ENCODE data around the gene ADCK1.

The ADCK1 gene

GRCh38 chr14:77822741-77823140 is 22.8 kb downstream of the ADCK1 start:
- no peak for DNase-seq (ENCODE audit: extremely low read depth, low read depth)
- no peak for TF ChIP-seq CTCF (IDR thresholded peaks at IDR 0.05; ENCODE audit: low read depth, low read length)

GRCh38 chr14:77823378-77823777 is 23.5 kb downstream of the ADCK1 start:
- DNase-seq (ENCODE audit: extremely low read depth, low read depth), result no peak
- TF ChIP-seq CTCF (IDR thresholded peaks at IDR 0.05; ENCODE audit: low read depth, low read length), result no peak

GRCh38 chr14:77825895-77826519 is 26.1 kb downstream of the ADCK1 start:
- DNase-seq (ENCODE audit: extremely low read depth, low read depth), result no peak
- TF ChIP-seq CTCF (IDR thresholded peaks at IDR 0.05; ENCODE audit: low read depth, low read length), result no peak

GRCh38 chr14:77830692-77831091 is 30.8 kb downstream of the ADCK1 start:
- DNase-seq (ENCODE audit: extremely low read depth, low read depth), result no peak
- TF ChIP-seq CTCF (IDR thresholded peaks at IDR 0.05; ENCODE audit: low read depth, low read length), result no peak

GRCh38 chr14:77832297-77832696 is 32.4 kb downstream of the ADCK1 start:
- DNase-seq (ENCODE audit: extremely low read depth, low read depth), result no peak
- no peak for TF ChIP-seq CTCF (IDR thresholded peaks at IDR 0.05; ENCODE audit: low read depth, low read length)

- no peak for DNase-seq (ENCODE audit: extremely low read depth, low read depth)
- TF ChIP-seq CTCF (IDR thresholded peaks at IDR 0.05; ENCODE audit: low read depth, low read length), result no peak
These were observed 38.0 kb downstream of the ADCK1 start for GRCh38 chr14:77837926-77838325.

- DNase-seq (ENCODE audit: extremely low read depth, low read depth), result no peak
- TF ChIP-seq CTCF (IDR thresholded peaks at IDR 0.05; ENCODE audit: low read depth, low read length), result no peak
These were observed 39.1 kb downstream of the ADCK1 start for GRCh38 chr14:77838831-77839511.

Measured in AG09319 (cell line).